Measurements from ENCODE around the gene CHST12.

DNA sequence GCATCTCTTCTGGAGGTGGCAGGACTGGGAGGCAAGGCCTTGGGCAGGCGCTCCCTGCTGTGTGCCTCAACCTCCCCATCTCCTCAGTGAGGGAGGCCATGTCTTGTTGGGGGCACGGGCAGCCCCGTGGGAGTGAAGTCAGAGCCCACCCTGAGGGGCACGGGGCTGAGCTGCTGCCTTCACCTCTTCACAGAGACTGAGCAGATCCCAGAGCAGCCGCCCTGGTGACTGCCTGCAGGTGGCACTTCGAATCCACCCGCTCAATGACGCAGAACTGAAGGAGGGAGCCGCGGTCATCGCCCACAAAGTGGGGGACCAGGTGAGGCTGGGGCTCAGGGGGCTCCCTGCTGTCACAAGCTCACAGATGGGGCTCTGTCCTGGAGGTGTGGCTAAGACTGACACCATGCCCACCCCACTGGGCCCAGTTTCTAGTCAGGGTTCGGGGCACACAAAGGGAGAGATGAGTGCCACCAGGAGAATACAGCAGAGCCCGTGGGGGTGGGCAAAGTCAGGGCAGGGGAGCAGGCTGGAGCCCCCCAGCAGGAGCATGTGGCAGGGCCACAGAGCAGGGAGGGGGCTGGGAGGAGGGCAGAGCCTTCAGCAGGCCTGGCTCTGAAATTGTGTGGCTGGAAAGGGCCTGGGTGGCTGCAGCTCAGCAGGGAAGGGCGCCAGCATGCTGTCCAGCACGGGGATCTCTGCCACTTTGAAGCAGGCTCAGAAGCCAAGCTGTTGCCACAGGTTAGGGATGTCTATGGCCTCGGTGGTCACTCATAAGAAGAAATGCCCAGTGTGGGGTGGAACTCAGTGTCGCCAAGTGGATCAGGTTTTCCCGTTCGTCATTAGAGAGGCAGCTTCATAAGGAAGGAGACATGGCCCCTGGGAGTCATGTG, 18.8 kb upstream of the CHST12 start:
- TF ChIP-seq, protein P1, sequence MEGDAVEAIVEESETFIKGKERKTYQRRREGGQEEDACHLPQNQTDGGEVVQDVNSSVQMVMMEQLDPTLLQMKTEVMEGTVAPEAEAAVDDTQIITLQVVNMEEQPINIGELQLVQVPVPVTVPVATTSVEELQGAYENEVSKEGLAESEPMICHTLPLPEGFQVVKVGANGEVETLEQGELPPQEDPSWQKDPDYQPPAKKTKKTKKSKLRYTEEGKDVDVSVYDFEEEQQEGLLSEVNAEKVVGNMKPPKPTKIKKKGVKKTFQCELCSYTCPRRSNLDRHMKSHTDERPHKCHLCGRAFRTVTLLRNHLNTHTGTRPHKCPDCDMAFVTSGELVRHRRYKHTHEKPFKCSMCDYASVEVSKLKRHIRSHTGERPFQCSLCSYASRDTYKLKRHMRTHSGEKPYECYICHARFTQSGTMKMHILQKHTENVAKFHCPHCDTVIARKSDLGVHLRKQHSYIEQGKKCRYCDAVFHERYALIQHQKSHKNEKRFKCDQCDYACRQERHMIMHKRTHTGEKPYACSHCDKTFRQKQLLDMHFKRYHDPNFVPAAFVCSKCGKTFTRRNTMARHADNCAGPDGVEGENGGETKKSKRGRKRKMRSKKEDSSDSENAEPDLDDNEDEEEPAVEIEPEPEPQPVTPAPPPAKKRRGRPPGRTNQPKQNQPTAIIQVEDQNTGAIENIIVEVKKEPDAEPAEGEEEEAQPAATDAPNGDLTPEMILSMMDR (IDR thresholded peaks at IDR 0.05) = no peak
- TF ChIP-seq POLR2A (IDR thresholded peaks at IDR 0.05) = no peak

Measured in adrenal gland (tissue), 5 donors.